ENCODE measurements around the gene PLXNB1. TPM values are rescaled to one million over a fixed set of nuclear protein-coding genes. Genes with fewer than 3 reads are reported as not detected.

The PLXNB1 gene
- total and polyA plus RNA-seq, 10 of the 15 experiments (the other 5 are each of a cell fraction or from before 2014, with no cell fraction given) = 0.18 to 15.1 (median 5.3) TPM

GRCh38 chr3:48468329-48468731 lies 38.4 kb upstream of the PLXNB1 start:
- intact Hi-C loops (cut with micrococcal nuclease; ENCODE audit: unreplicated experiment) (no loop called here), in situ Hi-C loops (cut with MboI) (no loop called here)
- Histone ChIP-seq H4K20me1 (ENCODE audit: control insufficient read depth, insufficient read depth) (no peaks in the 10 kb centered on the region), H3K27ac (ENCODE audit: control insufficient read depth, insufficient read depth) (peak overlapping the region; percentile 44; the same call in 1 of the 2 replicates), H3K4me3 (peak overlapping the region; percentile 88; the same call in 1 of the 2 replicates), H3K4me1 (ENCODE audit: control insufficient read depth, insufficient read depth, low read length) (peaks cover 47% of the 10 kb centered on the region), H3K79me2 (ENCODE audit: control insufficient read depth, insufficient read depth, low read length) (peaks cover 68% of the 10 kb centered on the region), H3K9ac (ENCODE audit: control insufficient read depth, insufficient read depth, low read length) (peak overlapping the region; percentile 97), H3K4me2 (ENCODE audit: control insufficient read depth, insufficient read depth) (peak overlapping the region; percentile 100), H2AFZ (ENCODE audit: control insufficient read depth, low read depth, low read length) (no peak overlapping the region), H3K27me3 (replicated peaks in 1 of 2; ENCODE audit: control insufficient read depth in 2 of 2, insufficient read depth in 2 of 2, low read length in 1 of 2) (no peaks in the 10 kb centered on the region), H3K36me3 (ENCODE audit: control insufficient read depth in 2 of 2, insufficient read depth in 2 of 2, low read length in 1 of 2) (peaks cover 9 to 12% of the 10 kb centered on the region in 2 experiments; a peak in 3 of 4 replicates), H3K9me3 (replicated peaks; ENCODE audit: control insufficient read depth, insufficient read depth, low read length) (no peaks in the 10 kb centered on the region)
- ATAC-seq (no peak), FAIRE-seq (no peak), DNase-seq (ENCODE audit: low read depth, low spot score) (no peak)
- no peak for TF ChIP-seq IRF4 (IDR thresholded peaks at IDR 0.05; ENCODE audit: low read depth, low read length)
- TF ChIP-seq POLR2AphosphoS5 (IDR thresholded peaks at IDR 0.05; ENCODE audit: low read length) = 0 out of 2 replicates have a peak, but pooled peaks have one; percentile 22
- peak; percentile 61 for TF ChIP-seq POLR2A (IDR thresholded peaks at IDR 0.05; ENCODE audit: low read depth, low read length)
- peak; percentile 53 for TF ChIP-seq MEF2B (IDR thresholded peaks at IDR 0.05; ENCODE audit: partially characterized antibody, poor library complexity, severe bottlenecking)
- TF ChIP-seq ZNF622 (IDR thresholded peaks at IDR 0.05) = no peak
- TF ChIP-seq YBX1 (IDR thresholded peaks at IDR 0.05) = no peak
- no peak for TF ChIP-seq SREBF2 (IDR thresholded peaks at IDR 0.05; ENCODE audit: low read length)
- no peak for TF ChIP-seq KLF5 (IDR thresholded peaks at IDR 0.05; ENCODE audit: partially characterized antibody)
- RAD21 ChIA-PET (ENCODE audit: unreplicated experiment) = interaction anchor here (1.1 to 1.4 kb wide), 2 partner anchors 89 to 92 kb away, joined by 3 to 6 read pairs; partner anchors contain the start of gene PFKFB4
- CTCF ChIA-PET = interaction anchor here (1.4 to 6.1 kb wide), 6 partner anchors 28 to 238 kb away, joined by 3 to 58 read pairs (median 10); partner anchors contain the start of genes CCDC51, PFKFB4 and TMA7
- POLR2A ChIA-PET = interaction anchor here (0.6 to 10.0 kb wide), 4 partner anchors 21 to 214 kb away, joined by 3 to 91 read pairs (median 4); partner anchors contain the start of genes ATRIP and PFKFB4
- 94% methylated on average over 8 of the region's 8 CpGs for WGBS (ENCODE audit: insufficient coverage, insufficient replicate concordance, low lambda C conversion rate, missing lambda C conversion rate)
- BruUV-seq (replicated peaks) = no TSS peak
- SMC1A ChIA-PET (ENCODE audit: uncharacterized antibody, unreplicated experiment) = interaction anchor here (1.2 to 4.2 kb wide), 5 partner anchors 37 to 89 kb away, joined by 3 to 22 read pairs (median 3); partner anchors contain the start of gene PFKFB4
